OCI-LY7 (cell line): Measurements from ENCODE around the gene ZDHHC14.

Experiments
- EZH2phosphoT487 ChIP-seq: fragments of 200-600 bp; sonication (generic); IDR thresholded peaks from 2 replicates; pipeline ENCODE4 v1.6.1; 2018; ENCODE audit warnings: low read depth, borderline replicate concordance, mild to moderate bottlenecking, mixed run types, antibody characterized with exemption, low read length, moderate library complexity, mixed read lengths
- TF ChIP-seq, protein P1 (sequence below): fragments of 200-600 bp; sonication (generic); conservative IDR thresholded peaks from 2 replicates; pipeline ENCODE4 v1.5.1; 2014; ENCODE audit warnings: mild to moderate bottlenecking, antibody characterized with exemption, low read length, moderate library complexity, mixed read lengths

DNA sequence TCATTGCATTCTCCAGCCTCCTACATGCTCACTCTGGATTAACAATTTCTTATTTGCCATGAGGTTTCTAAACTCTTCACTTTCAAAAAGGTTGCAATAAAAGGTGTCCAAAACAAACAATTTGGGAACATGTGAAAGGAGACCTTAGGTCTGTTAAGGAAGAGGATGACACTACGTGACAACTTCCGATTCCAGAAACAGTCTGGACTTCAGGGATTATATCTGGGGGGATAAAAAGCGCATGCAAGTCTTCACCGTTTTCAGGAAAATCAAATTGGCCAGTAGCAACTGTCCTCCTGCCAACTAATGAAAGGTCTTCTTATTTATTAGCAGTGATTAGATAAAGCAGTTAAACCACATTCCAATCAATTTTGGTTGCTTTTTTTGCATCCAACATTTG lies 1.8 kb downstream of the ZDHHC14 start:
- TF ChIP-seq, protein P1, sequence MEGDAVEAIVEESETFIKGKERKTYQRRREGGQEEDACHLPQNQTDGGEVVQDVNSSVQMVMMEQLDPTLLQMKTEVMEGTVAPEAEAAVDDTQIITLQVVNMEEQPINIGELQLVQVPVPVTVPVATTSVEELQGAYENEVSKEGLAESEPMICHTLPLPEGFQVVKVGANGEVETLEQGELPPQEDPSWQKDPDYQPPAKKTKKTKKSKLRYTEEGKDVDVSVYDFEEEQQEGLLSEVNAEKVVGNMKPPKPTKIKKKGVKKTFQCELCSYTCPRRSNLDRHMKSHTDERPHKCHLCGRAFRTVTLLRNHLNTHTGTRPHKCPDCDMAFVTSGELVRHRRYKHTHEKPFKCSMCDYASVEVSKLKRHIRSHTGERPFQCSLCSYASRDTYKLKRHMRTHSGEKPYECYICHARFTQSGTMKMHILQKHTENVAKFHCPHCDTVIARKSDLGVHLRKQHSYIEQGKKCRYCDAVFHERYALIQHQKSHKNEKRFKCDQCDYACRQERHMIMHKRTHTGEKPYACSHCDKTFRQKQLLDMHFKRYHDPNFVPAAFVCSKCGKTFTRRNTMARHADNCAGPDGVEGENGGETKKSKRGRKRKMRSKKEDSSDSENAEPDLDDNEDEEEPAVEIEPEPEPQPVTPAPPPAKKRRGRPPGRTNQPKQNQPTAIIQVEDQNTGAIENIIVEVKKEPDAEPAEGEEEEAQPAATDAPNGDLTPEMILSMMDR = no peak
- TF ChIP-seq EZH2phosphoT487 = no peak
